Upper lobe of right lung (tissue), 1 donor: ENCODE results near the gene KHDRBS2. TPM values are rescaled to one million over a fixed set of nuclear protein-coding genes. Genes with fewer than 3 reads are reported as not detected.
A peak's percentile ranks its signal among the peaks of the same experiment; 100 is the strongest.

ENCODE experiments used
- ATAC-seq: fragments of 200-7000 bp; cut with Tn5 transposase; one replicate; pipeline ENCODE4 v1.9.1; 2020; ENCODE audit warnings: mild to moderate bottlenecking, moderate library complexity
- DNase-seq: peaks from one replicate; pipeline ENCODE4 v3.0.0-alpha.2; 2020
- H3K27ac ChIP-seq: fragments of 200-600 bp; one replicate; pipeline ENCODE4 v1.8.0; 2022
- H3K27me3 ChIP-seq: fragments of 200-600 bp; one replicate; pipeline ENCODE4 v1.8.0; 2022; ENCODE audit warnings: mild to moderate bottlenecking
- H3K36me3 ChIP-seq: fragments of 200-600 bp; one replicate; pipeline ENCODE4 v1.8.0; 2022
- H3K4me1 ChIP-seq: fragments of 200-600 bp; one replicate; pipeline ENCODE4 v1.8.0; 2022
- H3K4me3 ChIP-seq: fragments of 200-600 bp; one replicate; pipeline ENCODE4 v1.8.0; 2022; ENCODE audit warnings: mild to moderate bottlenecking
- H3K9me3 ChIP-seq: fragments of 200-600 bp; one replicate; pipeline ENCODE4 v1.8.0; 2022
- CTCF ChIP-seq: fragments of 200-600 bp; IDR thresholded peaks from one replicate; pipeline ENCODE4 v1.8.0; 2022; ENCODE audit warnings: antibody characterized with exemption
- intact Hi-C: fragments of 100-400 bp; cut with DNase I; formaldehyde crosslinking; loops from one replicate; pipeline ENCODE4 v1.11.0; 2022
- total RNA-seq: library from RNA; stranded (reverse); fragmentation: NEBNext Ultra II Directional; extraction: Animal tissue kit (Norgen Biotek cat#: 25700); gene quantifications from one replicate; pipeline ENCODE4 v1.2.1, GENCODE V29; 2021
- donor health status: DM: no; HTN: yes; CAD: no; lungs with severe emphysema.

Gene KHDRBS2
- total RNA-seq, 1 donor from 2014 or later = 9.4 TPM

- no peaks in the 10 kb centered on the region for H3K4me1 ChIP-seq
- DNase-seq (no peak), ATAC-seq (no peak)
- H3K36me3 ChIP-seq = no peaks in the 10 kb centered on the region
- no peaks in the 10 kb centered on the region for H3K9me3 ChIP-seq
- H3K27me3 ChIP-seq = no peaks in the 10 kb centered on the region
- H3K4me3 ChIP-seq = no peak overlapping the region
- H3K27ac ChIP-seq = no peak overlapping the region
- no peak for TF ChIP-seq CTCF
- intact Hi-C loops = no loop called here
Observed at GRCh38 chr6:62236784-62237183, 49.2 kb downstream of the KHDRBS2 start.

GRCh38 chr6:62229231-62229630, 56.8 kb downstream of the KHDRBS2 start:
- ATAC-seq (peak; percentile 28), DNase-seq (no peak)
- H3K27me3 ChIP-seq = no peaks in the 10 kb centered on the region
- H3K36me3 ChIP-seq = no peaks in the 10 kb centered on the region
- H3K4me3 ChIP-seq = no peak overlapping the region
- no peak for TF ChIP-seq CTCF
- peaks cover 6% of the 10 kb centered on the region for H3K9me3 ChIP-seq
- no peaks in the 10 kb centered on the region for H3K4me1 ChIP-seq
- intact Hi-C loops = no loop called here
- H3K27ac ChIP-seq = no peak overlapping the region

- no peak for DNase-seq
- no peak for TF ChIP-seq CTCF
- Histone ChIP-seq H3K4me3 (no peak overlapping the region), H3K36me3 (no peaks in the 10 kb centered on the region), H3K27ac (no peak overlapping the region), H3K27me3 (no peaks in the 10 kb centered on the region), H3K4me1 (no peaks in the 10 kb centered on the region), H3K9me3 (peaks cover under 1% of the 10 kb centered on the region)
- ATAC-seq = no peak
- intact Hi-C loops = no loop called here
Observed at GRCh38 chr6:62217866-62218265, 68.2 kb downstream of the KHDRBS2 start.

GRCh38 chr6:62202078-62202477, 83.9 kb downstream of the KHDRBS2 start:
- H3K36me3 ChIP-seq = no peaks in the 10 kb centered on the region
- H3K27ac ChIP-seq = no peak overlapping the region
- TF ChIP-seq CTCF = no peak
- no peaks in the 10 kb centered on the region for H3K27me3 ChIP-seq
- ATAC-seq (no peak), DNase-seq (no peak)
- intact Hi-C loops = no loop called here
- no peak overlapping the region for H3K4me3 ChIP-seq
- H3K9me3 ChIP-seq = no peaks in the 10 kb centered on the region
- H3K4me1 ChIP-seq = no peaks in the 10 kb centered on the region

- DNase-seq (no peak), ATAC-seq (no peak)
- no peak for TF ChIP-seq CTCF
- intact Hi-C loops = no loop called here
- no peaks in the 10 kb centered on the region for H3K9me3 ChIP-seq
- H3K27ac ChIP-seq = no peak overlapping the region
- H3K4me3 ChIP-seq = no peak overlapping the region
- no peaks in the 10 kb centered on the region for H3K4me1 ChIP-seq
- no peaks in the 10 kb centered on the region for H3K36me3 ChIP-seq
- no peaks in the 10 kb centered on the region for H3K27me3 ChIP-seq
Observed at GRCh38 chr6:62192593-62192992, 93.4 kb downstream of the KHDRBS2 start.

GRCh38 chr6:62175195-62175594, 110.8 kb downstream of the KHDRBS2 start:
- Histone ChIP-seq H3K27ac (no peak overlapping the region), H3K9me3 (no peaks in the 10 kb centered on the region), H3K36me3 (no peaks in the 10 kb centered on the region), H3K4me1 (no peaks in the 10 kb centered on the region), H3K4me3 (no peak overlapping the region), H3K27me3 (no peaks in the 10 kb centered on the region)
- DNase-seq = no peak
- intact Hi-C loops = no loop called here
- no peak for TF ChIP-seq CTCF
- ATAC-seq = no peak
